GM12891 (cell line): Measurements from ENCODE around the gene GMFB.

Source experiments
- POLR2A ChIP-seq: IDR thresholded peaks from 2 replicates; pipeline ENCODE4 v1.6.1; 2011; ENCODE audit warnings: low read depth, low read length, control low read depth
- POLR2AphosphoS5 ChIP-seq: IDR thresholded peaks from 2 replicates; pipeline ENCODE4 v1.6.1; 2011; ENCODE audit warnings: low read depth, low read length, control low read depth

- TF ChIP-seq POLR2AphosphoS5: no peak
- TF ChIP-seq POLR2A: no peak
These were observed 18.1 kb downstream of the GMFB start for GRCh38 chr14:54470701-54471100.
